ENCODE measurements around the gene SARDH. TPM values are rescaled to one million over a fixed set of nuclear protein-coding genes. Genes with fewer than 3 reads are reported as not detected.
"Not testable (repeated sequence)": the region's sequence is repeated elsewhere in the genome, so short reads cannot be mapped to it uniquely, and the experiment has no call there.

The SARDH gene
- total RNA-seq, 1 donor from 2014 or later = 0.63 TPM

- DNase-seq = no peak
- no peak for TF ChIP-seq CTCF (IDR thresholded peaks at IDR 0.05; ENCODE audit: borderline replicate concordance)
- H3K4me1 ChIP-seq = no peaks in the 10 kb centered on the region
- no peaks in the 10 kb centered on the region for H3K27me3 ChIP-seq (ENCODE audit: low read depth)
- intact Hi-C loops (cut with micrococcal nuclease) = no loop called here
- H3K27ac ChIP-seq (replicated peaks) = no peak overlapping the region
- peaks cover 41% of the 10 kb centered on the region for H3K9me3 ChIP-seq (replicated peaks)
- H3K36me3 ChIP-seq = peaks cover 73% of the 10 kb centered on the region
- H3K4me3 ChIP-seq = no peak overlapping the region
These were observed 30.8 kb upstream of the SARDH start for GRCh38 chr9:133768859-133769510.

- H3K36me3 ChIP-seq = peaks cover 74% of the 10 kb centered on the region
- H3K9me3 ChIP-seq (replicated peaks) = peaks cover 38% of the 10 kb centered on the region
- DNase-seq = no peak
- no peak overlapping the region for H3K27ac ChIP-seq (replicated peaks)
- H3K27me3 ChIP-seq (ENCODE audit: low read depth) = no peaks in the 10 kb centered on the region
- no peak overlapping the region for H3K4me3 ChIP-seq
- H3K4me1 ChIP-seq = no peaks in the 10 kb centered on the region
- TF ChIP-seq CTCF (IDR thresholded peaks at IDR 0.05; ENCODE audit: borderline replicate concordance) = no peak
- intact Hi-C loops (cut with micrococcal nuclease) = no loop called here
These were observed 30.3 kb upstream of the SARDH start for GRCh38 chr9:133768371-133768858.

GRCh38 chr9:133767625-133768024 lies 29.5 kb upstream of the SARDH start:
- peaks cover 73% of the 10 kb centered on the region for H3K36me3 ChIP-seq
- H3K4me1 ChIP-seq = no peaks in the 10 kb centered on the region
- TF ChIP-seq CTCF (IDR thresholded peaks at IDR 0.05; ENCODE audit: borderline replicate concordance) = no peak

GRCh38 chr9:133767008-133767407 lies 28.9 kb upstream of the SARDH start:
- Histone ChIP-seq H3K9me3 (replicated peaks) (peaks cover 38% of the 10 kb centered on the region), H3K4me3 (no peak overlapping the region), H3K27ac (replicated peaks) (no peak overlapping the region), H3K27me3 (ENCODE audit: low read depth) (no peaks in the 10 kb centered on the region), H3K36me3 (peaks cover 70% of the 10 kb centered on the region), H3K4me1 (no peaks in the 10 kb centered on the region)
- intact Hi-C loops (cut with micrococcal nuclease) = no loop called here
- no peak for TF ChIP-seq CTCF (IDR thresholded peaks at IDR 0.05; ENCODE audit: borderline replicate concordance)
- DNase-seq = no peak

More at GRCh38 chr9:133767625-133768024, 29.5 kb upstream of the SARDH start:
- no peak for DNase-seq
- intact Hi-C loops (cut with micrococcal nuclease) = no loop called here
- Histone ChIP-seq H3K27me3 (ENCODE audit: low read depth) (no peaks in the 10 kb centered on the region), H3K9me3 (replicated peaks) (peaks cover 38% of the 10 kb centered on the region), H3K27ac (replicated peaks) (no peak overlapping the region), H3K4me3 (no peak overlapping the region)

GRCh38 chr9:133766234-133766633 lies 28.1 kb upstream of the SARDH start:
- H3K4me1 ChIP-seq; H3K27me3 ChIP-seq (ENCODE audit: low read depth); DNase-seq; H3K27ac ChIP-seq (replicated peaks); intact Hi-C loops (cut with micrococcal nuclease); H3K4me3 ChIP-seq: not testable (repeated sequence)
- Histone ChIP-seq H3K9me3 (replicated peaks) (peaks cover 38% of the 10 kb centered on the region), H3K36me3 (peaks cover 64% of the 10 kb centered on the region)
